KG1 (cell line): Measurements from ENCODE around the gene TNNI3K.

ENCODE experiments used
- DNase-seq: peaks from one replicate; lab custom pipeline; 2025; lab: John Stamatoyannopoulos, UW

The TNNI3K gene

GRCh38 chr1:74571891-74572290, 336.7 kb downstream of the TNNI3K start:
- DNase-seq, result no peak

GRCh38 chr1:74578101-74578500, 342.9 kb downstream of the TNNI3K start:
- no peak for DNase-seq

- DNase-seq, result no peak
These were observed 344.2 kb downstream of the TNNI3K start for GRCh38 chr1:74579425-74579824.

DNA sequence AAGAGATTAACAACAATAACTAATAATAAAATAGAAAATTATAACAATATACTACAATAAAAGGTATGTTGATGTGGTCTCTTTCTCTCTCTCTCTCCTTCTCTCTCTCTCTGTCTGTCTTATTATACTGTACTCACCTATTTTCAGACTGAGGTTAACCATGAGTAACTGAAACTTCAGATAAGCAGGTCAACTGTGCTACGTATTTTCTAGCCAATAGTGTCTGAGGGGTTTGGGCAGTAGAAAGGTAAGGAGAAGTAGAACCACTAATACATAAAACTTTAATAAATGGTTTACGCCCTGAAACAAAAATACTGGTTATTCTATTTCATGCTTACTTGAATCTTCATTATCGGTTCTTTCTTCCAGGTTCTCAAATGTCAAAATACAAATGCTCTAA, 348.2 kb downstream of the TNNI3K start:
- DNase-seq, result no peak

DNA sequence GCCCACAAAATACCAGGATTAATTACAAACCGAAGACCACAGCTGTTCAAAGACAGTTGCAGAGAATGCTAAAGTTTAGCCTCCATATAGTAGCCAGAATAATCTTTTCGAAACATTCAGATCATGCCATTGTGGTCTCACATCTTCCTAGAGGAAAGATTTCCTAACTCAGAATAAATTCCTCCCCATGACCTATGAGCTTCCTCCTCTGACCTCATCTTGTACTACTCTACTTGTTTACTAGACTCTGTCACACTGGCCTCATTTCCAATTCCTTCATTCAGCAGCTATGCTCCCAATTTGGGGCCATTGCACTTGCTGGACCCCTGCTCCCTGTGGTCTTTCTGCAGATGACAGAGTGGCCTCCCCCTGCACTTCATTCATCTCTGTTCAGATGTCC, 349.0 kb downstream of the TNNI3K start:
- no peak for DNase-seq

DNA sequence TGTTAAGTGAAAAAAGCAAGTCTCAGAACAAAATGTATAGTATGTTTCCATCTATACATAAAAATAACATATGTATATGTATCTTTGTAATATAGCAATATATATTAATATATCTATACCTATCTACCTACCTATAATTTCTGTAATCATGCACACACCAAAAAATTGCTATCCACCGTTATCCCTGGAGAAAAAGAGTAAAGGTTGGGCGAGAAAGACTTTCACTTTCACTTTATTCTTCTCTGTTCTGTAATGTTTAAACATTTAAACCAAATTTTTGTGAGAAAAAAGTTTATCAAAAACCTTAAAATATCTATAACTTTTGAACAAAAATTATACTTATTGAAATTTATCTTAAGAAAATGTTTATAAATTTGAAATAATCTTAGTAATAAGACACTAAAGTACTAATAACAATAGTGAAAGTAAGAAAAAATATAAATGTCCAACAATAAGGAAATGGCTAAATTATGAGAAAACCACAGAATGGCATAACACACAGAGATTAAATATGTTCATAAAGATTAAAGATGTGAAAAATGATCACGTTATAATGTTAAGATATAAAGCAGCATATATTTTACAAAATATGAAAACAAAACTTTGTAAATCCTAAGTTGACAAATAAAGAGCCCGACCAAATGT, 351.2 kb downstream of the TNNI3K start:
- DNase-seq, result no peak

- DNase-seq, result no peak
These were observed 352.7 kb downstream of the TNNI3K start for GRCh38 chr1:74587888-74588287.

DNA sequence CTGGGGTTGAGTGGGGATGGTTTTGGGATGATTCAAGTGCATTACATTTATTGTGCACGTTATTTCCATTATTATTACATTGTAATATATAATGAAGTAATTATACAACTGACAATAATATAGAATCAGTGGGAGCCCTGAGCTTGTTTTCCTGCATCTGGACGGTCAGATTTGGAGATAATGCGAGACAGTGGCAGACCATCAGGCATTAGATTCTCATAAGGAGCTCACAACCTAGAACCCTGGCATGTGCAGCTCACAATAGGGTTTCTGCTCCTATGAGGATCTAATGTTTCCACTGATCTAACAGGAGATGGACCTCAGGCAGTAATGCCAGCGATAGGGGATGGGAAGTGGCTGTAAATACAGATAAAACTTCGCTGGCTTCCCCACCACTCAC, 355.1 kb downstream of the TNNI3K start:
- DNase-seq, result no peak

DNA sequence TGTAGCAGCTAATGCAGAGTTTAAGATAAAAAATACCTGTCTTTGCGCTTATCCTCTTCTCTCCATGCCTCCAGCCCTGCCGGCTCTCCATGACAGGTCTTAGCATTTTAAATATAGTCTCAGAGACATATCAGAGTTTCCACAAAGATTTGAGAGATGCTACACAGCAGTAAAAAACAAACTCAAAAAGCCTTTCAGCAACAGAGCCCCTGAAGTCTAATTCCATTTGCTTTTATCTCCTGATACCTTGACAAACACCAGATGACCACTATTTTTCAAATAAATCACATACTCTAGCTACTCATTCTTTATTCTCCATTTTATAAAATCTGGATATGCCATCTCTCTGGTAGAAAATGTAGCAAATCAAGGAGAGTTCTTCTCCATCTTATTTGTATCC, 356.8 kb downstream of the TNNI3K start:
- no peak for DNase-seq

GRCh38 chr1:74592580-74593355, 357.6 kb downstream of the TNNI3K start:
- DNase-seq, result no peak
